Gastrocnemius medialis (tissue), 4 donors: Measurements from ENCODE around the gene LAMB3. TPM values are rescaled to one million over a fixed set of nuclear protein-coding genes. Genes with fewer than 3 reads are reported as not detected.

Source experiments
- ATAC-seq, 2 donors: fragments of 150-250 bp; one replicate each; pipeline ENCODE4 v1.9.1; 2016
- DNase-seq, 2 donors: peaks; one replicate each; pipeline ENCODE4 v3.0.0-alpha.2; 2019
- H3K27ac ChIP-seq, 4 donors: fragments of 200-600 bp; sonication (generic); 1 replicate in 1 of 4; 2 replicates in 3 of 4; pipeline ENCODE4 v1.5.1; 2016 to 2018; ENCODE audit warnings: mild to moderate bottlenecking in 2 of 4, moderate library complexity in 1 of 4
- H3K27me3 ChIP-seq, 3 donors: fragments of 200-600 bp; sonication (generic) in 2 of 3; 1 replicate in 1 of 3; 2 replicates in 2 of 3; pipeline versions ENCODE4 v1.5.1 to v1.6.0; 2016 to 2019; ENCODE audit warnings: mild to moderate bottlenecking in 1 of 3, moderate library complexity in 1 of 3
- H3K36me3 ChIP-seq, 2 donors: fragments of 200-600 bp; sonication (generic) in 1 of 2; one replicate each; pipeline ENCODE4 v1.5.1; 2017 to 2018
- H3K4me1 ChIP-seq, 2 donors: fragments of 200-600 bp; sonication (generic) in 1 of 2; one replicate each; pipeline ENCODE4 v1.5.1; 2016 to 2017; ENCODE audit warnings: mild to moderate bottlenecking in 2 of 2
- H3K4me3 ChIP-seq, 4 donors: fragments of 200-600 bp; sonication (generic) in 3 of 4; 1 replicate in 1 of 4; 2 replicates in 3 of 4; pipeline ENCODE4 v1.5.1; 2016 to 2019; ENCODE audit warnings: mild to moderate bottlenecking in 2 of 4
- H3K9me3 ChIP-seq, 3 donors: fragments of 200-600 bp; sonication (generic) in 2 of 3; 1 replicate in 1 of 3; 2 replicates in 2 of 3; pipeline ENCODE4 v1.5.1; 2016 to 2019
- POLR2A ChIP-seq, 2 donors: fragments of 450-650 bp; IDR thresholded peaks; one replicate each; pipeline ENCODE4 v1.6.1; 2017; ENCODE audit warnings: antibody characterized with exemption in 2 of 2, mild to moderate bottlenecking in 2 of 2, moderate library complexity in 2 of 2
- in situ Hi-C, 4 donors: fragments of 200-750 bp; cut with MboI; loops; one replicate each; pipeline versions ENCODE4 v1.15.0 to v1.8.0; 2017; ENCODE audit warnings: low sequenced_read_pairs in 4 of 4
- intact Hi-C: fragments of 100-400 bp; cut with DNase I; formaldehyde crosslinking; loops from one replicate; pipeline ENCODE4 v1.15.1; 2023; ENCODE audit warnings: low total_unique reads
- total RNA-seq, 4 donors: library from RNA; depleted of rRNA; stranded (reverse); fragments of >200 nt; gene quantifications; one replicate each; pipeline versions ENCODE4 v1.1.0 to v1.2.3, GENCODE V29; 2016
- TF ChIP-seq, protein P1 (sequence below), 5 experiments: fragments of 450-650 bp in 3 of 5; fragments of 200-600 bp in 2 of 5; sonication (generic) in 2 of 5; IDR thresholded peaks in 4 of 5; conservative IDR thresholded peaks in 1 of 5; 1 replicate in 4 of 5; 2 replicates in 1 of 5; pipeline ENCODE4 v1.5.1; 2016 to 2019; ENCODE audit warnings: antibody characterized with exemption in 5 of 5, mild to moderate bottlenecking in 3 of 5, moderate library complexity in 3 of 5

LAMB3 gene
- total RNA-seq, 4 donors from 2014 or later, result 0.61 to 1.9 (median 0.72) TPM

DNA sequence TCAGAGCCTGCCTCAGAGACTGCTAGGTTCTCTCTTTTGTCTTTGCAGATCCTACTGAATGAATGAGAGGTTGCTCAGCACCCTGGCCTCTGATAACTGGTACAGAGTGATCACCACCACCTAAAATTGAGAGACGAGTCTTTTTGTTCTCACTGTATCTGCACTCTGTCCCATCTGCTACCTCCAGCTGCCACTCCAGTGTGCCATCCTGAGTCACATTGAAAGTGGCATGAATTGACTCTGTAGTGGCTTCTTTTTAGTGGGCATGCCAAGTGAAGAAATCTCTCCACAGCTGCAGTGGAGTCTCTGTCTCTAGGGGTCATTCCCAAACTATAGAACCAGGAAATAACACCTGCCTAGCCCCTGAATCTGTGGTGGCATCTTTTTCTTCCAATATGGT is 54.0 kb downstream of the LAMB3 start:
- in situ Hi-C loops (no loop called here), intact Hi-C loops (no loop called here)
- Histone ChIP-seq H3K36me3 (no peaks in the 10 kb centered on the region), H3K4me1 (no peaks in the 10 kb centered on the region), H3K27me3 (no peaks in the 10 kb centered on the region), H3K4me3 (no peak overlapping the region), H3K9me3 (no peaks in the 10 kb centered on the region), H3K27ac (no peak overlapping the region)
- DNase-seq, result no peak
- ATAC-seq, result no peak
- TF ChIP-seq, protein P1, sequence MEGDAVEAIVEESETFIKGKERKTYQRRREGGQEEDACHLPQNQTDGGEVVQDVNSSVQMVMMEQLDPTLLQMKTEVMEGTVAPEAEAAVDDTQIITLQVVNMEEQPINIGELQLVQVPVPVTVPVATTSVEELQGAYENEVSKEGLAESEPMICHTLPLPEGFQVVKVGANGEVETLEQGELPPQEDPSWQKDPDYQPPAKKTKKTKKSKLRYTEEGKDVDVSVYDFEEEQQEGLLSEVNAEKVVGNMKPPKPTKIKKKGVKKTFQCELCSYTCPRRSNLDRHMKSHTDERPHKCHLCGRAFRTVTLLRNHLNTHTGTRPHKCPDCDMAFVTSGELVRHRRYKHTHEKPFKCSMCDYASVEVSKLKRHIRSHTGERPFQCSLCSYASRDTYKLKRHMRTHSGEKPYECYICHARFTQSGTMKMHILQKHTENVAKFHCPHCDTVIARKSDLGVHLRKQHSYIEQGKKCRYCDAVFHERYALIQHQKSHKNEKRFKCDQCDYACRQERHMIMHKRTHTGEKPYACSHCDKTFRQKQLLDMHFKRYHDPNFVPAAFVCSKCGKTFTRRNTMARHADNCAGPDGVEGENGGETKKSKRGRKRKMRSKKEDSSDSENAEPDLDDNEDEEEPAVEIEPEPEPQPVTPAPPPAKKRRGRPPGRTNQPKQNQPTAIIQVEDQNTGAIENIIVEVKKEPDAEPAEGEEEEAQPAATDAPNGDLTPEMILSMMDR (IDR thresholded peaks at IDR 0.05 in 4 of 5, conservative IDR thresholded peaks at IDR 0.05 in 1 of 5), result no peak

DNA sequence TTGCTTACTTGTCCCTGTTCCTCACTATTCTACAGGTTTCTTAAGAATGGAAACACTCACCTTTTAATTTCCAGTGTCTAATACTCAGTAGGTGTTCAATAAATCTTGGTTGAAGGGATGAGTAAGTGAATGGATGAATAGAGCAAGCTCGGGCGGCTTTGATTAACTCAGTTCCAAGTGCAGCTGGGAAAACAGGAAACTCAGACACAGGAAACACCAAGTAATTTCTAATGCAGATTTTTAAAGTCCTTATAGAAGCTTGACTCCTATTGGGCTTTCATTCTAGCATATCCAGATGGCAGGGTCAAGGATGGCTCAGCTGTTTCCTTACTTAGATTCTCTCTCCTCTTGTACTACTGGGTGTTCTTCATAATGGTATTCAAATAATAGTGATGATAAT is 54.7 kb downstream of the LAMB3 start:
- ATAC-seq (no peak), DNase-seq (no peak)
- H3K36me3 ChIP-seq, result no peaks in the 10 kb centered on the region
- H3K4me1 ChIP-seq, result no peaks in the 10 kb centered on the region
- in situ Hi-C loops, result no loop called here
- TF ChIP-seq, protein P1 (IDR thresholded peaks at IDR 0.05 in 4 of 5, conservative IDR thresholded peaks at IDR 0.05 in 1 of 5), result no peak
- TF ChIP-seq POLR2A (IDR thresholded peaks at IDR 0.05), result no peak
- intact Hi-C loops, result no loop called here
- no peaks in the 10 kb centered on the region for H3K27me3 ChIP-seq
- no peak overlapping the region for H3K4me3 ChIP-seq
- no peaks in the 10 kb centered on the region for H3K9me3 ChIP-seq
- no peak overlapping the region for H3K27ac ChIP-seq

DNA sequence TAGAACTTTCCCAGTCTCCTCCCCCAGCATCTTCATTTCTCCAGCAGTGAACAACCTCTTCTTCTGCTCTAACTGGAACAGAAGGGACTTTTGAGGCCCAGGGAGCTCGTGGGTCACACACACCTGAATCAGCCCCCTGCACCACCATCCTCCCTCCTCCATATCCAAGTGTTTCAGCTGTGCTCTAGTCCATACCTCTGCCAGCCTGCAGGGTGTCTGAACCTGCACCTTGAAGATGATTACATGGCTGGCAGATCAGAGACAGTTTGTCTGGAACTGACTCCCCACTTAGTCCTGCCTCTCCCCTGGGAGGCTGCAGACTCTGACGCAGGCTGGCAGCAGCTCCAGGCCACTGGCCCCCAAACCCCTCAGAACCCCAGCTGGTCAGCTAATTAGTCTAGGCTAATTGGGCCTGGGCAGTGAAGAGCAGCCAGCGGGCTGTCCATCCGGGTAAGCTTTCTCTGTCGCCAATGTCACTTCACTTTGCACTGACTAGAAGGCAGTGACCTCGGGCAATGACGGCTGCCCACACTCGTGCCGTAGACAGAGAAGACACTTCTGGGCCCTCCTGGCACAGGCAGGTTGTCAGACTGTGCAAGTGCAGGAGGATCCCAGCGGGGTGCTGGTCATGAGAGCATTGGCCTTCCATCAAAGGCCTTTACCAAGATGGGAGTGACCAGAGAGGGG is 56.5 kb downstream of the LAMB3 start:
- in situ Hi-C loops, result no loop called here
- H3K9me3 ChIP-seq, result no peaks in the 10 kb centered on the region
- H3K4me3 ChIP-seq, result no peak overlapping the region
- no peak for TF ChIP-seq POLR2A (IDR thresholded peaks at IDR 0.05)
- TF ChIP-seq, protein P1 (IDR thresholded peaks at IDR 0.05 in 4 of 5, conservative IDR thresholded peaks at IDR 0.05 in 1 of 5), result no peak
- ATAC-seq (no peak), DNase-seq (no peak)
- H3K27ac ChIP-seq, result no peak overlapping the region
- no peaks in the 10 kb centered on the region for H3K36me3 ChIP-seq
- intact Hi-C loops, result no loop called here
- H3K4me1 ChIP-seq, result no peaks in the 10 kb centered on the region
- no peaks in the 10 kb centered on the region for H3K27me3 ChIP-seq

DNA sequence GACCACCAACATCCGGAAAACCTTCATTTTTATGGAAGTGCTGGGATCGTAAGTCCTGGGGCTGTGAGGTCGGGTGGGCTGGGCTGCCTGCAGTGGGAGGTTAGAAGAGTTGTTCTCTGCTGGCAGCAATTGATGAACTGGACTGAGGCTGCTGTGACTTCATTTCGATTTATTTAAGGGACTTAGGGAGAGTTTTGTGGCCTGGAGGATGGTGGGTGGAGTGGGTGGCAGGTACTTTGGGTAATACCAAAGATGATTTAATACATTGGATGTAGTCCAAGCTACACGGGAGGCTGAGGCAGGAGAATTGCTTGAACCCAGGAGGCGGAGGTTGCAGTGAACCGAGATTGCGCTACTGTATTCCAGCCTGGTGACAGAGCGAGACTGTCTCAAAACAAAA is 57.2 kb downstream of the LAMB3 start:
- intact Hi-C loops (no loop called here), in situ Hi-C loops (no loop called here)
- no peak for TF ChIP-seq POLR2A (IDR thresholded peaks at IDR 0.05)
- TF ChIP-seq, protein P1 (IDR thresholded peaks at IDR 0.05 in 4 of 5, conservative IDR thresholded peaks at IDR 0.05 in 1 of 5), result no peak
- H3K4me3 ChIP-seq, result no peak overlapping the region
- no peaks in the 10 kb centered on the region for H3K27me3 ChIP-seq
- H3K36me3 ChIP-seq, result no peaks in the 10 kb centered on the region
- no peak overlapping the region for H3K27ac ChIP-seq
- ATAC-seq (no peak), DNase-seq (no peak)
- no peaks in the 10 kb centered on the region for H3K9me3 ChIP-seq
- H3K4me1 ChIP-seq, result no peaks in the 10 kb centered on the region

DNA sequence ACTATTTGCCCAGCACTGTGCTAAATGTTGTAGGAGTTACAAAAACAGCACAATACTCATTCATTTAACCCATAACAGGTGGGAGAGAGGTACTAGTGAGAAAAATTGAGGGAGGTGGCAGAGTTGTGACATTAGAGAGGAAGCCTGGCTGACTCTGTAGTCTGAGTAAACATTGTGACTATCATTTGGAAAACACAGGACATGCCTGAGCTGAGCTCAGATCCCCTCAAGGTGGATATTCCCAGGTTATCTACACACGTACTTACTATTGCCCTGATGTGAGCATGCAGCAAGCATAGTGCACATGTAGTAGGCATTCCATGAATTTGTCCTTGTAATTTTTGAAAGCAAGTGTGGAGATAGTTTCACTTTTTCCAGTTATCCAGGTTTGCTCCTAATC is 57.8 kb downstream of the LAMB3 start:
- TF ChIP-seq, protein P1 (IDR thresholded peaks at IDR 0.05 in 4 of 5, conservative IDR thresholded peaks at IDR 0.05 in 1 of 5), result no peak
- no peak for TF ChIP-seq POLR2A (IDR thresholded peaks at IDR 0.05)
- in situ Hi-C loops, result no loop called here
- H3K4me3 ChIP-seq, result no peak overlapping the region
- no peaks in the 10 kb centered on the region for H3K9me3 ChIP-seq
- H3K36me3 ChIP-seq, result no peaks in the 10 kb centered on the region
- H3K27me3 ChIP-seq, result no peaks in the 10 kb centered on the region
- DNase-seq (no peak), ATAC-seq (no peak)
- no peaks in the 10 kb centered on the region for H3K4me1 ChIP-seq
- H3K27ac ChIP-seq, result no peak overlapping the region
- intact Hi-C loops, result no loop called here
